NCI-H526 treated with DMSO at 0.1 percent for 48 hours (cell line): ENCODE measurements around the gene C10orf67.
A peak's percentile ranks its signal among the peaks of the same experiment; 100 is the strongest.

Experiments used
- DNase-seq: peaks from one replicate; lab custom pipeline; 2025; lab: John Stamatoyannopoulos, UW

The C10orf67 gene

DNA sequence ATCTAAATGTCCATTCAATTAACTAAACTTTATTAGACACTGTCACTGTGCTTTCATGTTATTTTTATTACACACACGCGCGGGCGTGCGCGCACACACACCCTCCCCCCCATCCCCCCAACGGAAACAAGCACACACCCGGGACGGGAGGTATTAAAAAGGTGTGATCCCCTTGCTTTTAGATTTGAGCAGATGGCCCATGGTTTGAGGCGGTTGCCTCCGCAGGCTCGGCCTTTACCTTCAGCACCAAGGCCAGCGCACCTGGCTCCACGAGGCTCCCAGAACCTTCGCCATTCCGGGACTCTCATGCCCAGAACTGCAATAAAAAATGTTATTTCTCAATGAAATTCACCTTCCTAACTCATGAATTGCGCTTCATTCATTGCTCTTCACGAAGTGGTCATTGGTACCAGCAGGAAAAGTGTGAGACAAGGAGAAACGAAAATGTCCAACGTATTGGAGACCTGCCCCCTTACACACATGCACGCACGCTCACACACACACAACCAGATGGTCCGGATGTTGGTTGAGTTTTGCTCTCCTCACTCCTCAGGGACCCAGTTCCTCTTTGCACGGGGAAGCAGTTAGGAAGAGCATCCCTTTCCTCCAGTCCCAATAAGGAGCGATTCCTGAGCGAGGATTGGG is 173.2 kb downstream of the C10orf67 start:
- DNase-seq = no peak

DNA sequence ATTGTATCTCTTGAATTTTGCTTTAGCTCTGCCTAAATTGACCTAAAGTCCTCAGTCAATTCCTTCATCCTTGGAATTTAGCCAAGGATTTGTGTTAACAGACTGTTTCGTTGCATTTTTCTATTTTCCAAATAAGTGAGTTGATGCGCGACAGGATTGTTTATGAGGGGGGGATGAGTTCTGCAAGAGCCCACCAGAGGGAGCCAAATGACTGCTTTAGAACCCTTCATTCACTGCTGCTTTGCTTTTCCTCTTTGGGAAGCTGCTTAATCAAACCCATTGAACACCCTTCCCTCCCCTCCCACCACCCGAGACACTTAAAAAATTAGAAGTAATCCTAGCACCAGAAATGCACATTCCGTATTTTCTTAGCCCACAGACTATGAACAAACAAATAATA is 186.2 kb downstream of the C10orf67 start:
- peak; percentile 12 for DNase-seq

DNA sequence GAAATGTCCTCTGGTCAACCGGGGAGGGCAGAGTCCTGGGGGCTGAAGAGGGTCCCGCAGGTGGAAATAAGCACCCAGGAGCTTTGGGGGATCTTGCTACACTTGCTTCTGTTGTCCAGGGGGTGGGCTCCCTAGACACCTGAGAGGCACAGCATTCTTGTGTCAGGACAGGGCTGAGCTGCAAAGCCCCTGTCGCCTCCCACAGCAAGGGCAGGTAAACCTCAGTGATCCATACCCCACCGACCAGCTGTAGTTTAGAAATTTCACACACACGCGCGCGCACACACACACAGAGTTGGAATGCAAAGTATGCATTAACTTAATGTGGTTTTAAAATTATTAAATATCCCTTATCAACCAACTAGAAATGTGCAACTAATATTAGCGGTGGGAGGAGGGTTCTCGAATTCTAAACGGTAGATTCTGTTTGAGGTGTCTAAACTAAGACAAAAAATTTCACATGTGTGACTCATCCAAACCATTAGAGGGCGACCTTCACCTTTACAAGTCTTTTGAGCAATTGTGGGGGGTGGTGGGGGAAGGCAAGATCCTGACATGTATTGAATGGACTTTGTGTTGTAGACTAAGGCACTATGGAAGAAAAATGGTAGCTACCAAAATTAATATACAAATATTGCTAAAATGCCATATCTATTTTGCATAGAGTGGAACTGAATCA is 186.8 kb downstream of the C10orf67 start:
- DNase-seq = peak; percentile 34

DNA sequence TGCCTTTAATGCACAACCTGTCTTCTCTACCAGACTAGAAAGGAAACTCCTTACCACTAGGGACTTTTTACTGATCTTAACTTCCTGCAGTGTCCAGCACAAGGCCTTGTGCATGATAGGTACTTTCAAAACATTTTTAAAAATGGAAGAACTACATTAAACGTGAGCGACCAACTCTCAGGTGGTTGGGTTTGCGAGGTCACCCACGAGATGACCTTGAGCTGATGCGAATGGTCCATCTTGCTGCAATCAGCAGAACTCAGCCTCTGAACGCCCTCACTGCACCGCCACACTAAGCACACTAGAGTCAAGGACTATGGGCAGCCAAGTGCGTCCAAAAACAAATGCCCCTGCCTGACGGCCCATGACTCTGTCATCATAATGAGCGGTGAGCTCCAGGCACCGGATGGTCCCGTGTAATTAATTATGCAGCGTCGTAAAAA is 187.3 kb downstream of the C10orf67 start:
- DNase-seq = peak; percentile 1

DNA sequence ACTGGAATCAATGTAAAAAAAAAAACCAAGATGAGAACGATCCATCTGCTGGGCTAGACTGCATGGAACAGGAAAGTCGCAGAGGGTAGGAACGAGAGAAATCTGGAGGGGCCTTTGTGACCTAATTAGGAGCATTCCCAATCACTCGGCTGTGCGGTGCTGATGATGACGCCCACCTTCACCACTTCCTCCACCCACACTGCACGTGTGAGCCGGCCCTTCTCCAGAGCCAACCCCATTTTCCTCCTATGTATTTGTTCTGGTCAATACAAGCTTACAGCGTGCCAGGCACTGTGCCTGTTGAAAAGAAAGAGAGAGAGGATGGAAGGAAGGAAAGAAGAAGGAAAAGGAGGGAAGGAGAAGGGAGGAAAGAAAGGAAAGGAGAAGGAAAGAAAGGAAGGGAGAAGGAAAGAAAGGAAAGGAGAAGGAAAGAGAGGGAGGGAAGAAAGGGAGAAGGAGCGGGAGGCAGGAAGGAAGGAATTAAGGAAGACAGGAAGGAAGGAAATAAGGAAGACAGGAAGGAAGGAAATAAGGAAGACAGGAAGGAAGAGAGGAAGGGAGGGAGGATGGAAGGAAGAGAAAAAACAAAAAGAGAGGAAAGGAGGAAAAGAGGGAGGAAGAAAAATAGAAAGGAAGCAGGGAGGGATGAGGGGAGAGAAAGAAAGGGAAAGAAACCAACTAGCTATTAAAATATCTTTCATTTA is 188.0 kb downstream of the C10orf67 start:
- DNase-seq = no peak

DNA sequence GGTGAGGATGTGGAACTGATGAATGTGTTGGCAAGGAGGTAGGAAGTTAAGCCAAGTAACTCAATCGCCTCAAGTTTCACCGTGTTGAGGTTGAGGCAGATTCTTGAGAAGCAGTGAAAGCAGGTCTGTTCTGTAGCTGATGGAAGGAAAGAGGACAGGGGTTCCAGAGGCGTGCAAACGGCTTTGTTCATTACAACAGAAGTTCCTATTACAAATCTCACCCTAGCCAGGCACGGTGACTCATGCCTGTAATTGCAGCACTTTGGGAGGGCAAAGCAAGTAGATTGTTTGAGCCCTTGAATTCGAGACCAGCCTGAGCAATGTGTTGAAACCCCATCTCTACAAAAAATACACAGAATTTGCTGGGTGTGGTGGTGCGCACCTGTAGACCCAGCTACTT is 189.4 kb downstream of the C10orf67 start:
- DNase-seq = no peak
